ENCODE measurements around the gene ASB11. TPM values are rescaled to one million over a fixed set of nuclear protein-coding genes. Genes with fewer than 3 reads are reported as not detected.

Gene ASB11
- total and polyA plus RNA-seq, 2 donors from 2014 or later: 0.41 TPM; not detected in 1

GRCh38 chrX:15328131-15328530 lies 12.7 kb upstream of the ASB11 start:
- H3K4me3 ChIP-seq (ENCODE audit: low read length in 3 of 3): no peak overlapping the region
- no peak for FAIRE-seq
- H3K4me1 ChIP-seq (ENCODE audit: control insufficient read depth in 2 of 3, insufficient read depth in 2 of 3, low read depth in 1 of 3, low read length in 3 of 3): no peaks in the 10 kb centered on the region

GRCh38 chrX:15322472-15322871 lies 7.0 kb upstream of the ASB11 start:
- FAIRE-seq (no peak), DNase-seq (no peak)
- Histone ChIP-seq H3K9me3 (ENCODE audit: control insufficient read depth in 2 of 3, insufficient read depth in 1 of 3, low read length in 3 of 3) (no peaks in the 10 kb centered on the region), H3K4me1 (ENCODE audit: control insufficient read depth in 2 of 3, insufficient read depth in 2 of 3, low read depth in 1 of 3, low read length in 3 of 3) (no peaks in the 10 kb centered on the region), H3K36me3 (ENCODE audit: control insufficient read depth in 2 of 3, insufficient read depth in 3 of 3, low read length in 3 of 3) (peaks cover 0 to 4% (median 2%) of the 10 kb centered on the region in 3 donors), H3K9ac (ENCODE audit: low read length in 3 of 3) (no peak overlapping the region), H3K27ac (ENCODE audit: low read depth in 2 of 2, low read length in 2 of 2) (no peak overlapping the region), H3K4me3 (ENCODE audit: low read length in 3 of 3) (no peak overlapping the region), H3K27me3 (ENCODE audit: control insufficient read depth, insufficient read depth, low read length) (peaks cover 6% of the 10 kb centered on the region)
- no peak for TF ChIP-seq CTCF (IDR thresholded peaks at IDR 0.05; ENCODE audit: borderline replicate concordance, extremely low read depth, insufficient read depth)
- intact Hi-C loops (cut with DNase I): no loop called here

More at GRCh38 chrX:15328131-15328530, 12.7 kb upstream of the ASB11 start:
- intact Hi-C loops (cut with DNase I): no loop called here
- peaks cover 0 to 2% (median 0%) of the 10 kb centered on the region in 3 donors for H3K9me3 ChIP-seq (ENCODE audit: control insufficient read depth in 2 of 3, insufficient read depth in 1 of 3, low read length in 3 of 3)
- H3K27ac ChIP-seq (ENCODE audit: low read depth in 2 of 2, low read length in 2 of 2): no peak overlapping the region
- DNase-seq: no peak
- no peak for TF ChIP-seq CTCF (IDR thresholded peaks at IDR 0.05; ENCODE audit: borderline replicate concordance, extremely low read depth, insufficient read depth)
- H3K9ac ChIP-seq (ENCODE audit: low read length in 3 of 3): no peak overlapping the region
- peaks cover 10% of the 10 kb centered on the region for H3K27me3 ChIP-seq (ENCODE audit: control insufficient read depth, insufficient read depth, low read length)
- H3K36me3 ChIP-seq (ENCODE audit: control insufficient read depth in 2 of 3, insufficient read depth in 3 of 3, low read length in 3 of 3): peaks cover 3 to 11% (median 4%) of the 10 kb centered on the region in 3 donors

- Histone ChIP-seq H3K27ac (ENCODE audit: low read depth in 2 of 2, low read length in 2 of 2) (no peak overlapping the region), H3K9ac (ENCODE audit: low read length in 3 of 3) (no peak overlapping the region), H3K36me3 (ENCODE audit: control insufficient read depth in 2 of 3, insufficient read depth in 3 of 3, low read length in 3 of 3) (peaks cover 0 to 4% (median 2%) of the 10 kb centered on the region in 3 donors), H3K27me3 (ENCODE audit: control insufficient read depth, insufficient read depth, low read length) (peaks cover 6% of the 10 kb centered on the region), H3K9me3 (ENCODE audit: control insufficient read depth in 2 of 3, insufficient read depth in 1 of 3, low read length in 3 of 3) (no peaks in the 10 kb centered on the region), H3K4me1 (ENCODE audit: control insufficient read depth in 2 of 3, insufficient read depth in 2 of 3, low read depth in 1 of 3, low read length in 3 of 3) (no peaks in the 10 kb centered on the region), H3K4me3 (ENCODE audit: low read length in 3 of 3) (no peak overlapping the region)
- intact Hi-C loops (cut with DNase I): no loop called here
- DNase-seq (no peak), FAIRE-seq (no peak)
- no peak for TF ChIP-seq CTCF (IDR thresholded peaks at IDR 0.05; ENCODE audit: borderline replicate concordance, extremely low read depth, insufficient read depth)
These were observed 6.6 kb upstream of the ASB11 start for GRCh38 chrX:15322072-15322471.

GRCh38 chrX:15321447-15321846 lies 6.0 kb upstream of the ASB11 start:
- Histone ChIP-seq H3K36me3 (ENCODE audit: control insufficient read depth in 2 of 3, insufficient read depth in 3 of 3, low read length in 3 of 3) (peaks cover 0 to 4% (median 2%) of the 10 kb centered on the region in 3 donors), H3K27me3 (ENCODE audit: control insufficient read depth, insufficient read depth, low read length) (peaks cover 6% of the 10 kb centered on the region), H3K4me1 (ENCODE audit: control insufficient read depth in 2 of 3, insufficient read depth in 2 of 3, low read depth in 1 of 3, low read length in 3 of 3) (no peaks in the 10 kb centered on the region), H3K27ac (ENCODE audit: low read depth in 2 of 2, low read length in 2 of 2) (no peak overlapping the region), H3K9me3 (ENCODE audit: control insufficient read depth in 2 of 3, insufficient read depth in 1 of 3, low read length in 3 of 3) (no peaks in the 10 kb centered on the region), H3K4me3 (ENCODE audit: low read length in 3 of 3) (no peak overlapping the region), H3K9ac (ENCODE audit: low read length in 3 of 3) (no peak overlapping the region)
- intact Hi-C loops (cut with DNase I): no loop called here
- DNase-seq (no peak), FAIRE-seq (no peak)
- no peak for TF ChIP-seq CTCF (IDR thresholded peaks at IDR 0.05; ENCODE audit: borderline replicate concordance, extremely low read depth, insufficient read depth)
